Measurements from ENCODE around the gene ANKRD52.
"Not testable (repeated sequence)": the region's sequence is repeated elsewhere in the genome, so short reads cannot be mapped to it uniquely, and the experiment has no call there.

Gene ANKRD52

DNA sequence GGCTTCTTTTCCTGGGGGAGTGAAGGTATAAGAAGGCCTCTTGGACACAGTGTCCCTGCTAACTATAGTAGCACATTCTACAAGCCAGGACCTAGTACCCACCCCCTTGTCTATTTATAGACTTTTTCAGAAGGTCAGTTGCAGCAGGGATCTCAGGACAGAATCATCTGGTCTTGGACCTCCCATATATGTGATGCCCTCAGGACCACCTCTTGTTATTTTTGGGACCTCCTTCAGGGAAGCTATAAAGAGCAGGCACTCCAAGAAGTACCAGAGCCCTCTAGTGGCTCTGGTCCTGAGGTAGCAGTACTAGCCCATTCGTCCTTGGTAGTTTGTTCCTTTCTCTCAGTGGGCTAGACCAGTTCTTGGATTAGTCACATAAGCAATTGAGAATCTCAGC, 12.8 kb upstream of the ANKRD52 start:
- DNase-seq: no peak

DNA sequence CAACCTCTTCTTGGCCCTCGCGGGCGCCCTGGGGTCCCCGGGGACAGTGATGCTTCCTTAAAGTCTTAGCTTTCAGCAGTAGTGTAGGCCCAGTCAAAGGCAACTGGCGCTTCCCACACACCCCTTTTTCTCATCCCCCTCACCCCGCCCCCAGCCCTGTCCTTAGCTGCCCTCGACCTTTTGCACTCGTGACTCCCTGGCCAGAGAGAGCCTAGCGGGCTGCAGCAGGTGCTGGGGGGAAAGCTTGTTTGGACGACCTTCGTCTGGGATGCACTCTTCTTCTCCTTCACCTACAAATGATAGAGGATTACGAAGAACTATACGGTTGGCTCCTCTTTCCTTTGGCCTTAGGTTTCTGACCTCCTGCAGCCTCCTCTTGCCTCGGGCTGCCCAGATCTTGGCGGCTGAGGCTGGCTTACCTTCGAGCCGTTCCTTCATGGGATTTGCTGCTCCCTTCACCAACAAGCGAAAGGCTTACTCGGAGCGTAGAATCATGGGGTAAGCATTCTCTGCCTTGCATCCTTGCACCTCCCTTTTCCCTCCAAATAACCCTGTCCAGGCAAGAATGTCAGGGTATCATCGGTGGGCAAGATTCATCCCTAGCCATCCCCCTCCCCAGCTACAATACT, 9.4 kb upstream of the ANKRD52 start:
- DNase-seq: no peak

DNA sequence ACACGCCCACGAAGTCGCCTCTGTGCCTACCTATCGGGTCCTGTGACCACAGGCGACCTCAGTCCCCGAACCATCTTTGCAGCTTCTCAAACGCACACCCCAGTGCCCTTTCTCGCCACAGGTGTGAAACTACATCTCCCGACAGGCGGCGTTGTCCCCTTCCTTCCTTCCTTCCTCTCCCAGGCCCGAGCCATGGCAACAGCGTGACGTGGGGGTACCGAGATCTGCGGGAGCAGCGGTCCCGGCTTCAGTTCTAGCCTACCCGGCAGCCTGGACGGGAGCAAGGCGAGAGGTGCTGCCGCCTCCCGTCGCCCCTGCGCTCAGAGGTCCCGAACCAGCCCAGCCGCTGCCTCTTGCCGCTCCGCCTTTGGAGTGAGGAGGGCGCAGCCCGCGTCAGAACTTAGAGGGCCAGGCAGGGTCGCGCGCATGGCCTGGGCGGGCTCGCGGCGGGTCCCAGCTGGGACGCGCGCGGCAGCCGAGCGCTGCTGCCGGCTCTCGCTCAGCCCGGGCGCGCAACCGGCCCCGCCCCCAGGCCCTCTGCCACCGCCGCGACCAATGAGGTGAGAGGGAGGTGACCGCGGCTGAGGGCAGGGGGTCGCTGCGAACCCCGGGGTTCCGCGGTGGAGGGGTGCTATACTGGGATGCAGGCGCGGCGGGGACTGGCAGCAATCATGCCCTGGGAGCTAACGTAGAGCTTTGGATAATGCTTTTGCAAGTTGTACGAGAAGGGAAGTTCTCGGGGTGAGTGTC, 8.7 kb upstream of the ANKRD52 start, which contains the start of gene COQ10A:
TSS of gene COQ10A (plus strand) at position 250 of the 750 bp plus-strand sequence. CDS start at position 427, 177 bp downstream.
- peak; percentile 85 for DNase-seq

DNA sequence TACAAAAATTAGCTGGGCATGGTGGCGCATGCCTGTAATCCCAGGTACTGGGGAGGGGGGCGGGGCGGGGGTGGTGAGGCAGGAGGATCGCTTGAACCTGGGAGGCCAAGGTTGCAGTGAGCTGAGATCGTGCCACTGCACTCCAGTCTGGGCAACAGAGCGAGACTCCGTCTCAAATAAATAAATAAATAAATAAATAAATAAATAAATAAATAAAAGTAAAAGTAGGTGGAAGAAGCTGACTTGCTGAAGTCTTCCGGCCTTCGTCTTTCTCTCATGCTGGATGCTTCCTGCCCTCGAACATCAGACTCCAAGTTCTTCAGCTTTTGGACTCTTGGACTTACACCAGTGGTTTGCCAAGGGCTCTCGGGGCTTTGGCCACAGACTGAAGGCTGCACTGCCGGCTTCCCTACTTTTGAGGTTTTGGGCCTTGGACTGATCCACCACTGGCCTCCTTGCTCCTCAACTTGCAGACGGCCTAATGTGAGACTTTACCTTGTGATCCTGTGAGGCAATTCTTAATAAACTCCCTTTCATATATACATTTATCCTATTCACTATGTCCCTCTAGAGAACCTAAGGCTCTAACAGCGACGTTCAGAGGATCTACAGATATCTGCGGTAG, 8.0 kb upstream of the ANKRD52 start:
- DNase-seq: not testable (repeated sequence)

DNA sequence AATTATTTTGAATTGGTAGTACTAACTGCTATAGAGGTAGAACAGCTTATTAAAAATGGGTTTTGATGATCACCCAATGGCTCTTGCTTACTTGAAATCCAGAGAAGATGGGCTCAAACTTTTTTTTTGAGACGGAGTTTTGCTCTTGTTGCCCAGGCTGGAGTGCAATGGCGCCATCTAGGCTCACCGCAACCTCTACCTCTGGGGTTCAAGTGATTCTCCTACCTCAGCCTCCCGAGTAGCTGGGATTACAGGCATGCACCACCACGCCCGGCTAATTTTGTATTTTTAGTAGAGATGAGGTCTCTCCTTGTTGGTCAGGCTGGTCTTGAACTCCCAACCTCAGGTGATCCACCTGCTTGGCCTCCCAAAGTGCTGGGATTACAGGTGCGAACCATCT, 4.8 kb upstream of the ANKRD52 start:
- not testable (repeated sequence) for DNase-seq

DNA sequence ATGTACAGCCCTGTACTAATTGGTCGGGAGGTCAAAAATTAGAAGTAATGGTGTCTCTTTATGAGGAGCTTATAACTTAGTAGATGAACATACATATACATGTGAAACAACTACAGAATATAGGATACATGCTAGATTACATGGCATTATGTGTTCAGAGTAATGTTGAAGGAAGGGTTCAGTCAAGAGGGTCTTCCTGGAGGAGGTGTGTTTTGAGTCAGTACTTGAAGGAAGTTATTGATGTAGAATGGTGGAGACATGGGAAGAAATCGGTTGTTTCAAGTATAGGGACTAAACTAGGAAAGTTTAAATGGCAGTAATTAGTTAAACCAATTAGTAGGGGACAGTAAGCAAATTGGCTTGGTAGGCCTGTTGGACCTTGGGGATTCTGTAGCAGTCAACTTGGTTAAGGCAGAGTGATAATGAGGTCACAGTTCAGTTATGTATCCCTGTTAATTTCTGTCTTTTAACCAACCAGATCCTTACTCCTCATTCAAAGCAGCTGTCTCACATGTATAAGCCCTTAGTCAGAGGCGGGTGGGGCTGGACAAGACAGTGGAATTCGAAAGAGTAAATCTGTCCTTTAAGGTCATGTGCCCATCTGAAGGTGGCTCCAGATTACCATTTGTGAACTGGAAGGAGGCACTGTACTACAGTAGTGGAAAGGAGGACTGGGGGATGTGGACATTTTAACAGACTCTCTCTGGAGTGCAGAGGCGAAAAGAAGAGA, 3.5 kb upstream of the ANKRD52 start:
- DNase-seq: no peak

DNA sequence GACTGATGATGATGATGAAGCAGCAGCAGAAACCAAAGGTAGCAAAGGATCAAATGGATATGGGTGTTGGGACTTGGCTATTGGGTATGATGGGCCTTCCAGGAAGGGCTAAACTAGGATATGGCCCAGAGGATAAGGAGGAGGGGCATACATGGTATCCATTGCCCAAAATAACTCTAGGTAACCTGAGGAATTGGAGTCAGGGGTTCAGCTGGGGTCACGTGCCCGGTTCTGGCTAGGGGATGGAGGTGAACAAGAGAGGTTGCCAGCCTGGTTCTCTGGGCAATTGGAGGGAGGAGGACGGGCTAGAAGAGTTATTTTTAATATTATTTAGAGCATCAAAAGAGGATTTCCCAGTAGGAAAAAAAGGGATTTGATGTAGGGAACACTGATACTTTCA, 2.7 kb upstream of the ANKRD52 start:
- DNase-seq: no peak

DNA sequence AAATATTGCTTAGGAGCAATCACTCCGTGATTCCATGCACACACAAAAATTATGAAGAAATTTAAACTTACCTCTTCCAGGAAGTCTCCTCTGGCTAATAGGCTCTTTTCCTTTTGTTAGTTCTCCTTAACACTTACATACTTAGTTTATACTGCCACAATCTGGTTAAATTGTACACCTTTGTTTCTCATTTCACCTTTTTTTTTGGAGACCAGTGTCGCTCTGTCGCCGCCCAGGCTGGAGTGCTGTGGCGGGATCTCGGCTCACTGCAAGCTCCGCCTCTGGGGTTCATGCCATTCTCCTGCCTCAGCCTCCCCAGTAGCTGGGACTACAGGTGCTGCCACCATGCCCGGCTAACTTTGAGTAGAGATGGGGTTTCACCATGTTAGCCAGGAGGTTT, 2.2 kb upstream of the ANKRD52 start:
- no peak for DNase-seq

DNA sequence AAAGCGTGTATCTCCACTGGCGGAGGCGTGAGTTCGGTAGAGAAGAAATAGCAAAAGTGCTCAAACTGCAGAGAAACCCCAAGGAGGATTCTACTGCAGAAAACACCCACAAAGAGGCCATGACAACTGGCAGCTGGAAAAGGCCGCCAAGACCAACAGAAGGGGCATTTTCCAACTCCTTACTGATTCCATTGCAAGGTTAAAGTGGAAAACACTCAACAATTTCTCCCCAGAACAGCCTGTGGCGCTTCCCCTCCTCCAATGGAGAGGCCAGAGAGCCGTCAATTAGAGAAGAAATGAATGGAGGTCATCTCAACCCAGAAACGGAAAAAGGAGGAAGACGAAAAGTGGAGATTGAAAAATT, 618 bp upstream of the ANKRD52 start:
- no peak for DNase-seq

DNA sequence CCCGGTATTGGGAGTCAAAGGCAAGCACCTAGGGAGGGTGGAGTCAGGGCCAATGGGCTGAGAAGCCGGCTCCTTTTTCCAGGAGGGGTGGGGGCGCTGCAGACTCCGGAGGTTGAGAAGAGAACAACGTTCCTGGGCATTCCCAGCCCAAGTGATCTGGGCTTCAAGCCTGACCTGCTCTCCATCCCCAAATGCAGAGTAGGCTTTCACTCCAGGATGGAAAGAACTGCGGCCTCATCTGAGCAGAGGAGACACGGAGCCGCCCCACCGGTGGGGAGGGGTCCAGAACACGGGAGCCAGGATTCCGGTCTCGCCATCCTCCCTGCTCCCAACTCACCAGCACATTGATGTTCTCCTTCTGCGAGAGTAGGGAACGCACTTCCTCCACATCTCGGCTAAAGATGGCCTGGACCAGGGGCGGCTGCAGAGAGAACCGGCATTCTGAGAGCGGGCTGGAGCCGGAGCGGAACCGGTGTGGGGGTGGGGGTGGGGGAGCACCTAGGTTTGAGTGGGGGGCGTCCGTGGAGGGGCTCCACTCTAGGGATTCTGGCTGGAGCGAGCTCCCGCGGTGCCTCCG, 605 bp downstream of the ANKRD52 start:
- no peak for DNase-seq

DNA sequence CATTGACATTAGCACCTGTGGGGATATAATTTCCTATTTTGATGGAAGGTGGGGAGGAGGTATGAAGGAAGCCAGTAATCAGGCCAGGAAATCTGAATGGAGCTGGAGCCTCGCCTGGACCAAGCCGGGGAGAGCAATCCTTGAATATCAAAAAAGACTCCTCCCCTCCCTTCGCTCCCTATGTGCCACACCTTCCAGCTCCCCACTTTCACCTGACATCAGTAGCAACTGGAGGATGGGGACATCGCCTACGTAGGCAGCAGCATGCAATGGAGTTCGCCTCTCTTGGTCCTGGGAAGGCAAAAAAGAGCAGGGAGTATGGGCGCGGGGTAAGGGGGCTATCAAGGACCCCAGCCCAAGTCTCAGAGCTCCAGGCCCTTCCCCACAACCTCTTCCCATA, 1.1 kb downstream of the ANKRD52 start:
- no peak for DNase-seq

DNA sequence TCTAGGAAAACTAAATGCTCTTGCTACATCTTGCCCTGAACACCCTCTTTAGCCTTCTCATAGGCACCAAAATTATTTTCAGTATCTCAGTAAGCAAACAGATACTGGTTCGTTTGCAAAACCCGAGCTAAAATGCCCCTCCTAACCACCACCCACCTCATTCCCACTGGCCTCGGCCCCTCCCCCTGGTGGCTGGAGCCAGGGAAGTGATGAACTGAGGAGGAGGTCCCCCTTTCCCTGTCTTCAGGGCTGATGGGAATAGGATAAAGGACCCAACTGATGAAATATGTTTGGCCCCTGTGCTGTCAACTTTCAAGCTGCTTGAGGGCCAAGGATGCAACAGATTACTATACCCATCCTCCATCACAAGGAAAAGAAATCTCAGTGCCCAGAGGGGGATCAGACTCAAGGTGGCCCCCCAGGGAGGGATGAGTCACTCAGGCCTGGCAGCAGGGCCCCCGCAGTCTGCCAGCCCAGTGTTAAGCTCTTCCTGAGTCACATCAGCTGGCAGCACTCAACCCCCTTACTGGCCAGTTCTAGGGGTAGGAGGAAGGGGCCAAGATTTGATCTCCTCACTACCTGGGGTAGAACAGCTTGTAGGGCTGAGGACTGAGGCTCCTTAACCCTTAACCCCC, 1.7 kb downstream of the ANKRD52 start:
- no peak for DNase-seq

DNA sequence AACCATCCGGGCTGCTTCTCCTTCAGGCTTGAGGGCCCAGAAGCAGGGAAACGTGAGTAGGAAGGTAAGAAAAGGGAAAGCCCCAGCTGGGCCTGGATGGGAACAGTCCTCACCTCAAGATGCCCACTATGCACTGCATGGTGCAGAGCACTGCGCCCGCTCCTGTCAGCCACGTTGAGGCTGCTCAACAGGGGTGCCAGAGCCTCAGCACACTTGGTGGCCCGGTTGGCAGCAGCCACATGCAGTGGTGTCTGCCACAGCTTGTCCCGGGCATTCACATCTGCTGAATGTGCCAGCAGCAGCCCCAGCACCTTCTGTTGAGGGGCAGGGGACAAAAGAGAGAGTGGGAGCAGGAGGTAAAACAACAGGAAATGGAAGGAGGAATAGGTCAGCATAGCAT, 2.5 kb downstream of the ANKRD52 start:
- DNase-seq: no peak

DNA sequence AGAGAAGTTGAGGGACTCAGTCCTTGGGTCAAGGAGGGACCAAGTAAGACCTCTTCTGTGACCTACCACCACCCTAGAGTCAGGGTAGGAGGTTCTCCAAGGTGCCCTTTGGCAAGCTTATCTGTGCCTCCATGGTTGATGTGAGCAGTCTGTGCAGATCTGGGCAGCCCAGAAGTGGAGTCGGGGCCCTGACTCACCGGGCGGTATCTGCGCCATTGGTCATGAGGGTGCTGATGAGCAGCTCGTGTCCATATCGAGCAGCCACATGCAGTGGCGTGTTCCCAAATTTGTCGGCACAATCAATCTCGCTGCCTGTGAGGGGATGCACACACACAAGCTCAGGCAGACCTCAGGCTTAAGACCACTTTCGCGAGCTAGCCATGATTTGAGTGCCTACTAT, 5.1 kb downstream of the ANKRD52 start:
- DNase-seq: no peak

DNA sequence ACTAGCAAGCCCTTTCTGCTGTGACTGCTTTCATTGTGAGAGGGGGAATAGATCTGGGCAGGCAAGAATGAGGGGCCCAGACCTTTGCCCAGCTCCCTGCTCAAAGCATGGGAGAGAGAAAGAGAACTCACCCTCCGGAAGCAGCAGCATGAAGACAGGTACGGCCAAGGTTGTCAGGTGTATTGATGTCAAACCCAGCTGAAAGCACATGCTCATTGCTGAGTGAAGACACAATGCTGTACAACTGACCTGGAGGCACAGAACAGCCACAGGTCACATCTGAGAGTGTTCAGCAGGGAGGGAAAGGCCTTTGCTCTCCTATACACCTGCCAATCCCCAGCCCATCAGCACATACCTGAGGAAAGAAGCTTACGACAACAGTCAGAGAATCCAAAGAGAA, 5.5 kb downstream of the ANKRD52 start:
- no peak for DNase-seq

DNA sequence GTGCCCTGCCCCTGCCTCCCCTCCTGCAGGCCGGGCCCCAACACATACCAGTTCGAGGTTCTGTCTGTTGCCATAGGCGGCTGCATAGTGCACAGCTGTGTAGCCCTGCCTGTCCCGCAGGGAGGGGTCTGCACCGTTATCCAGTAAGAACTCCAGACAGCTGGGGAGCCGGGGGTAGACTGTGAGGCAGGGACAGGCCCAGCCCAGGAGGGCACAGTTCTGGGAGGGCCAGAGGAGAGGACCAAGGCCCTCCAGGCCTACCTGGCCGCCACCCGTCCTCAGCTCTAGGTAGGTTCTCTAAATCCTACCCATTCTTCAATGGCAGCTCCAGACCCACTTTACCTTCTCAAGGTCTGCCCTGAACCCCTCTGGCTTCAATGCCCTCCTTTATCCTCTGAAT, 9.5 kb downstream of the ANKRD52 start:
- DNase-seq: no peak

DNA sequence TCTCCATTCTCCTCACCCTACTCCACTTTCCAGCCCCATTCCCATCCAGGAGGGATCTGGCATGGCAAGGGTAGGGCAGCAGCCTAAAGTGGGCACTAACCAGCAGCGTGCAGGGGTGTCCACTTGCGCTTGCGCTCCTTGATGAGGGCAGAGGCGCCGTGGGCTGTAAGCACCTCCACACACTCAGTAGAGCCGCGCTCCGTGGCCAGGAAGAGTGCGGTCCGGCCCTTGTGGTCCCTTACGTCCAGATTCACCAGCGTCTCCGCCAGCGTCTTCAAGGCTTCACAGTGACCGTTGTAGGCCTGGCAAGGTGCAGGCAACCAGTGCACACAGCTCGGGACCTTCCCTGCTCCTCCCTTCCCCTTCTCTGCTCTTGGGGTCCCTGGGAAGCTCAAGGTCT, 10.3 kb downstream of the ANKRD52 start:
- no peak for DNase-seq

DNA sequence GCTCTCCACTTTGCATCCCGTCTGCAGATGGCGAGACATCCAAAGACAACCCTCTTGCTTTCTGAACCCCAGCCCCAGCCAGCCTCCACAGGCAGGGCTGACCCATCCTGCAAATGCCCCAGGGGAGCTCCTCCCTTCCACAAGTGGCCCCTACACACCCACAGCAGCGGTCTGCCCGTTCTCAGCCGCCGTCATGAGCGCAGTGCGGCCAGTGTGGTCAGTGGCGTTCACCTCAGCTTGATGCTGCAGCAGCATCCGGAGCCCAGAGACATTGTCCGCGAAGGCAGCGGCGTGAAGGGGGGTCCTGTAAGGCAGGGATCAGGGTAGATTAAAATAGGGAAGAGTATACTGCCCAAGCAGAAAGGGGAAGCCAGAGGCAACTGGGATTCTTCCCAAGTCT, 13.7 kb downstream of the ANKRD52 start:
- DNase-seq: no peak

DNA sequence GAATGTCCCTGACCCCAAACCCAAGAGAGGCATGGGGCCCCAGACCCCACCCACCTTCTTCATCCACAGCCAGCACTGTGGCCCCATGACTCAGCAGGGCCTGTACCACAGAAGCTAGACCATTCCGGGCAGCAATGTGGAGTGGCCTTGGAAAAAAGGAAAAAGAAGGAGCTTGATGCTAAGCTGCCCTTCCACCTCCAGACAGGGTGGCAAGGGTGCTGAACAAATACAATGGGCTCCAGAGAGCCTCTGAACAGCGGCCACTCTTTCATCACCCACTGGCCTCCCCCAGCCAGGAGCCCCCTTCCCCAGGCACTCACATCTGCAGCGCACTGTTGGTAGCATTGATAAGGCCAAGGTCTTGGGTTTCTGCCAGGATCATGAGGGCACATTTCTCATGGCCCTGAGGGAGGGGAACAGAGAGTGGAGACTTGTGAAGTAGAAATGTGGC, 14.4 kb downstream of the ANKRD52 start:
- no peak for DNase-seq

DNA sequence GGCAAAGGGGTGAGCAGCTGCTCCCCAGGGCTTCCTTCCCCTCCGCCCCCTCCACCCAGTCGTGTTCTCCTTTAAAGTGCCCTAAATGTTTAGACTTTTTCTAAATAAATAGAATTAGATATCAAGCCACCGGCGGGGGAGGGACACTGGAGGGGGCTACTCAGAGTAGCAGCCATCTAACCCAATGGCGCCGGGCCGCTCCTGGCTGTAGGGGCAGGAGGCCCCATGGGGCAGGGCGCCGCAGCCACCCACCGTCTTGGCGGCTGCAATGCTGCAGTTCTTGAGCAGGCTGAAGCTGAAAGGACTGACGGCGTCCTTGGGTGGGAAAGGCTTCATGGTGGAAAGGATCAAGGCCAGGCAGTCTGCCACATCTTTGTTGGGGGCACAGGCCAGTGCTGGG, 15.2 kb downstream of the ANKRD52 start:
- no peak for DNase-seq

DNA sequence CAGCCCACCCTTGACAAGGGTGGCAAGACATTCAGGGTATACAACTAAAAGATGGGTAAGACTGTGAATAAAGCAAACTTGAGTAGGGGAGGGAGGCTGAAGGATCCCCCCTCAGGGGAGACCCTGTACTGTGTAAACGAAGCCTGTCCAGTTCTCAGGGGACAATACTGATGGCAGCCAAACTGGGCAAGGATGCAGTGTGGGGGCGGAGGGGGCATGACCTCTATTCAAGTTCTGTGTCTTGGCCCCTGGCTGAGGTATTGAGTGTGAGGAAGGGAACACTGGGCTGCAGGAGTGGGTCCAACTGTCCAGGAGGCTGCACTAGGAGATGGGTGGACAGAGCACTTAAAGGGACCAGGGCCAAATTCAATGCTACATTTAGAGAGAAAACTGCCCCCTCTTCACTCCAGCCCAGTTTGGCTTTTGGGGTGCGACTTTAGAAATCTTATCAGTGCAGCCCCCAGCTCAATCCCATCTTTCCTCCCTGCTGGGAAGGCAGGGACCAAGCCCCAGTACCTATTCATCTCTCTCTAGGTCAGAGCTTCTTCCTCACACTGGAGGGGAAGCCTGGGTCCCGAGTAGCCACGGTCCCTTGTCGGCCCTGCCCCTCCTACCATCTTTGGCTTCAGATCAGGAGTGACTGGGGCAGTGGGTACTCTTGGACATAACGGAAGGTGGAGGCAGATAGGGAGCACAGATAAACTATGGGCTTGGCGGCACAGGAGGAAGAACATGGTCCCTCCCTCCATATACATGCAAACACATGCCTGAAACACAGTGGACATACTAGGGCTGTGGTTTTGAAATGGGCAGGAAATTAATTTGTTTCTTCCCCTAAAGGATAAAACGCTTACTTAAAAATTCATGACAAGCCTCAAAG, 16.5 kb downstream of the ANKRD52 start:
- no peak for DNase-seq

DNA sequence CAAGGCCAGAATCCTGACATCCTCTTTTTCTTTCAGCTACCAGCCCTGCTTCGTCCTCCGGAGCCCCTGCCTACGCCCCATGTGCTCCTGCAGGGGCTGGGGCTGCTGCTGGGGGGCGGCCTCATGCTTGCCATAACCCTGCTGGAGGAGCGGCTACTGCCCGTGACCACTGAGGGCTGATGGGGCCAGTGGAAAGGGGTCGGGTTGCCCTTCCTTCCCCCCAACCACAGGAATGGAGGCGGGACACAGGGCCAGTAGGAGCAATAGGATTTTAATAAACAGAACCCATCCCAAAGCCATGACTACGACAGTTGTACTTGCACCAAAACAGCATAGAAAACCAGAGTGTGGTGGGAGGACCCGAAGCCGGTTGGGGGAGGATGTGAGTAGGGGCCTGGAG, 20.6 kb downstream of the ANKRD52 start:
- no peak for DNase-seq

Data from effector CD8-positive, alpha-beta T cell (primary cell).